DND-41 (cell line): ENCODE data around the gene RAB29.

Experiments
- ATAC-seq: fragments of 200-7000 bp; cut with Tn5 transposase; 3 replicates; pipeline ENCODE4 v1.9.1; 2021; ENCODE audit warnings: low read depth; ENCODE audit not compliant: insufficient read depth
- DNase-seq: peaks from one replicate; pipeline ENCODE4 v3.0.0-alpha.2; 2020
- H2AFZ ChIP-seq: 2 replicates; pipeline ENCODE4 v1.6.0; 2012; ENCODE audit warnings: low read depth, low read length
- H3K27ac ChIP-seq: 2 replicates; pipeline ENCODE4 v1.5.1; 2012; ENCODE audit warnings: low read length, inconsistent platforms
- H3K27me3 ChIP-seq: fragments of 200-600 bp; sonication (generic); 2 replicates; pipeline ENCODE4 v1.6.0; 2012; ENCODE audit warnings: low read length, mild to moderate bottlenecking, inconsistent platforms; ENCODE audit not compliant: insufficient read depth, poor library complexity
- H3K36me3 ChIP-seq: 2 replicates; pipeline ENCODE4 v1.5.1; 2012; ENCODE audit warnings: low read length, inconsistent platforms; ENCODE audit not compliant: insufficient read depth
- H3K4me1 ChIP-seq: 2 replicates; pipeline ENCODE4 v1.5.1; 2012; ENCODE audit warnings: mild to moderate bottlenecking, low read length; ENCODE audit not compliant: insufficient read depth
- H3K4me2 ChIP-seq: 2 replicates; pipeline ENCODE4 v1.6.0; 2012; ENCODE audit warnings: mild to moderate bottlenecking, moderate library complexity, low read length, inconsistent platforms; ENCODE audit not compliant: insufficient read depth
- H3K4me3 ChIP-seq, 2 experiments: fragments of 200-600 bp in 1 of 2; shearing (Covaris generic) in 1 of 2; 2 replicates each; pipeline ENCODE4 v1.5.1; 2012 to 2016; ENCODE audit warnings: inconsistent platforms in 2 of 2, low read length in 2 of 2, mild to moderate bottlenecking in 2 of 2, low read depth in 1 of 2, moderate library complexity in 1 of 2
- H3K79me2 ChIP-seq: 2 replicates; pipeline ENCODE4 v1.6.0; 2012; ENCODE audit warnings: low read length, inconsistent platforms; ENCODE audit not compliant: insufficient read depth
- H3K9ac ChIP-seq: 2 replicates; pipeline ENCODE4 v1.6.0; 2012; ENCODE audit warnings: low read depth, mild to moderate bottlenecking, inconsistent platforms, low read length, moderate library complexity
- H3K9me3 ChIP-seq: 2 replicates; pipeline ENCODE4 v1.5.1; 2012; ENCODE audit warnings: low read length, moderate library complexity, mild to moderate bottlenecking, inconsistent platforms; ENCODE audit not compliant: insufficient read depth, severe bottlenecking
- H4K20me1 ChIP-seq: 2 replicates; pipeline ENCODE4 v1.6.0; 2012; ENCODE audit warnings: low read length; ENCODE audit not compliant: insufficient read depth
- EZH2 ChIP-seq: IDR thresholded peaks from 3 replicates; pipeline ENCODE4 v1.6.1; 2012; ENCODE audit warnings: borderline replicate concordance, low read depth, mild to moderate bottlenecking, moderate library complexity, low read length, inconsistent platforms; ENCODE audit not compliant: severe bottlenecking
- TF ChIP-seq, protein P1 (sequence below): IDR thresholded peaks from 2 replicates; pipeline ENCODE4 v1.5.1; 2012; ENCODE audit warnings: borderline replicate concordance, low read length, moderate library complexity, mild to moderate bottlenecking; ENCODE audit not compliant: poor library complexity, severe bottlenecking; ENCODE audit errors: extremely low read depth

Gene RAB29

DNA sequence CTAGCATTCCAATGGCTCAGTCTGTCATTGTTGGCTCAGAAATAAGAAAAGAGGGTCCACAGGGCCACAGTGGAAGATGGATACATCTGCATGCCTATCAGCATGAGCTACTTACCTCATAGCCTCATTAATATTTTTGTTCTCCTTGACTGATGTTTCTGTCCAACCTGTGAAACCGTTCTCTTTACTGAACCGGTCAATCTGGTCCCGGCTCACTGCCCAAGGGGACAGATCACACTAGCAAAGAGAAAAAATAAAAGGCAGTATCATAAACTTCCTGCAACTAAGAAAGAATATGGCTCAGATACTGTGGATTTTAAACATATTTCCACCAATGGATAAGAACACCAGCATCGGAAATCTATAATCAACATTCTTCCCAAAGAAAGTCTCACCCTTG, 4.7 kb downstream of the RAB29 start:
- H3K9me3 ChIP-seq, result no peaks in the 10 kb centered on the region
- no peak for DNase-seq
- H3K36me3 ChIP-seq, result peaks cover 12% of the 10 kb centered on the region; the same call in 1 of the 2 replicates
- TF ChIP-seq, protein P1, sequence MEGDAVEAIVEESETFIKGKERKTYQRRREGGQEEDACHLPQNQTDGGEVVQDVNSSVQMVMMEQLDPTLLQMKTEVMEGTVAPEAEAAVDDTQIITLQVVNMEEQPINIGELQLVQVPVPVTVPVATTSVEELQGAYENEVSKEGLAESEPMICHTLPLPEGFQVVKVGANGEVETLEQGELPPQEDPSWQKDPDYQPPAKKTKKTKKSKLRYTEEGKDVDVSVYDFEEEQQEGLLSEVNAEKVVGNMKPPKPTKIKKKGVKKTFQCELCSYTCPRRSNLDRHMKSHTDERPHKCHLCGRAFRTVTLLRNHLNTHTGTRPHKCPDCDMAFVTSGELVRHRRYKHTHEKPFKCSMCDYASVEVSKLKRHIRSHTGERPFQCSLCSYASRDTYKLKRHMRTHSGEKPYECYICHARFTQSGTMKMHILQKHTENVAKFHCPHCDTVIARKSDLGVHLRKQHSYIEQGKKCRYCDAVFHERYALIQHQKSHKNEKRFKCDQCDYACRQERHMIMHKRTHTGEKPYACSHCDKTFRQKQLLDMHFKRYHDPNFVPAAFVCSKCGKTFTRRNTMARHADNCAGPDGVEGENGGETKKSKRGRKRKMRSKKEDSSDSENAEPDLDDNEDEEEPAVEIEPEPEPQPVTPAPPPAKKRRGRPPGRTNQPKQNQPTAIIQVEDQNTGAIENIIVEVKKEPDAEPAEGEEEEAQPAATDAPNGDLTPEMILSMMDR, result no peak
- no peak for TF ChIP-seq EZH2
- peaks cover 2% of the 10 kb centered on the region for H3K79me2 ChIP-seq
- H3K4me3 ChIP-seq, result no peak overlapping the region
- H2AFZ ChIP-seq, result no peak overlapping the region
- H3K4me1 ChIP-seq, result peaks cover 15% of the 10 kb centered on the region
- no peak overlapping the region for H3K27ac ChIP-seq
- no peak for ATAC-seq
- H4K20me1 ChIP-seq, result no peaks in the 10 kb centered on the region
- no peak overlapping the region for H3K9ac ChIP-seq
- H3K4me2 ChIP-seq, result no peak overlapping the region
- no peaks in the 10 kb centered on the region for H3K27me3 ChIP-seq

DNA sequence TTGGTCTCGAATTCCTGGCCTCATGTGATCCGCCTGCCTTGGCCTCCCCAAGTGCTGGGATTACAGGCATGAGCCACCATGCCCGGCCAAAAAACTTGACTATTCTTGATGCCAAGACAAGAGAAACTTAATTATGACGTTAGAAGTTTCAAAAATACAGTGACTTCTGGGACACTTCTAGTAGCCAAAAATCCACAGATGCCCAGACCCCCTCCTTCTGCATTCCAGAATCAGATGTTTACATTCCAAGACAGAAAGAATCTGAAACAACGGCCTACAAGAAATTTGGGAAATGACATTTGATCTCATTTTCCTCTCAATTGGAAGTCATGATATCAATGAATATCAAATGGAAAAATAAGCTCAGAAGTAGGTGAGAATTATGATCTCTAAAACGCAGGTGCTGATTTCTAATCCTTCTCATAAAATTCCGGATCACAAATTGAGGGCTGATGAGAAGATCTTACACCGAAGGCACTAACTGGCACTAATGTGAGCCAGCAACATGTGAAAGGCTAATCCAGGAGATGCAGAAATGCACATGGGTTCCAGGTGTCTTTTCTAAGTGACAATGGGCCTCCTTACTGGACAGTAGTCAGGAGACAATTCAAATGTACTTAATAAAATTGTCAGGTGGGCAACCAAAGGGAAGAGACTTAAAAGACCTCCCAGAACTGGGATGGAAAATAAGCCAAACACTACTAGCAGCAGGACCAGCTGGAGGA, 5.5 kb downstream of the RAB29 start:
- Histone ChIP-seq H3K27me3 (no peaks in the 10 kb centered on the region), H3K36me3 (peaks cover 12% of the 10 kb centered on the region; the same call in 1 of the 2 replicates), H4K20me1 (no peaks in the 10 kb centered on the region), H3K9ac (no peak overlapping the region), H3K27ac (no peak overlapping the region), H3K4me1 (peaks cover 11% of the 10 kb centered on the region), H3K79me2 (peaks cover 2% of the 10 kb centered on the region), H3K4me3 (no peak overlapping the region), H3K4me2 (no peak overlapping the region), H3K9me3 (no peaks in the 10 kb centered on the region), H2AFZ (no peak overlapping the region)
- TF ChIP-seq EZH2, result no peak
- TF ChIP-seq, protein P1, result no peak
- ATAC-seq (no peak), DNase-seq (no peak)

DNA sequence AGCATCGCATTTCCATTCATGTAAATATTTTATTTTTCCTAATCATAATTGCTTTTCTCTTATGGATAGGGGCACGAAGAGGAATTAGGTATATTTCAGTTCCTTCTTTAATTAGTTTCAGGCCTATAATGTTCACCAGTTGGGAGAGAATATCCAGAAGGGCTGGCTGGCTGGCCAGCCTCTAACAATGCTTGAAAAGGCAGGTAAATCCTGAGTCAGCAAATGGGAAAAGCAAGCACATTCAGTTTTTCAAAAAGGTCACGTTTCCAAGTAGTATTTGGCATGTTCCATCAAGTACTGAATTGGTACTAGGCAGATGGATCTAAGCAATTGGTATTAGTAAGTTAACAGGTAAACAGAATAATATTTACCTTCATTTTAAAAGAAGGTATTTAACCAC, 8.0 kb downstream of the RAB29 start:
- Histone ChIP-seq H4K20me1 (no peaks in the 10 kb centered on the region), H3K36me3 (peaks cover 12% of the 10 kb centered on the region; the same call in 1 of the 2 replicates), H3K4me1 (no peaks in the 10 kb centered on the region), H3K79me2 (no peaks in the 10 kb centered on the region), H3K9me3 (no peaks in the 10 kb centered on the region), H3K4me2 (no peak overlapping the region), H3K9ac (no peak overlapping the region), H3K27me3 (no peaks in the 10 kb centered on the region), H3K27ac (no peak overlapping the region), H3K4me3 (no peak overlapping the region), H2AFZ (no peak overlapping the region)
- DNase-seq (no peak), ATAC-seq (no peak)
- TF ChIP-seq, protein P1, result no peak
- TF ChIP-seq EZH2, result no peak
